K562 (cell line): ENCODE measurements around the gene SFTPB. TPM values are rescaled to one million over a fixed set of nuclear protein-coding genes. Genes with fewer than 3 reads are reported as not detected.

Experiments used
- ATAC-seq: fragments of 200-7000 bp; cut with Tn5 transposase; 3 replicates; pipeline ENCODE4 v1.9.1; 2020; ENCODE audit warnings: moderate library complexity
- BruUV-seq: library from RNA; stranded (reverse); fragments of 400-500 nt; replicated peaks from 2 replicates; lab custom pipeline; 2021; lab: Mats Ljungman, UMichigan
- CTCF ChIA-PET: fragments of 300-600 bp; formaldehyde crosslinking; extraction: SDS; loops from one replicate; lab custom pipeline; 2021; ENCODE audit warnings: low intra/inter-chr PET ratio; lab: Yijun Ruan, JAX
- POLR2A ChIA-PET: fragments of 300-600, 350-650 bp; sonication (Branson Sonifier 250); formaldehyde crosslinking; extraction: SDS; loops from one replicate; lab custom pipeline; 2021; ENCODE audit warnings: antibody characterized with exemption, inconsistent platforms; lab: Yijun Ruan, JAX
- DNase-seq, 4 experiments: peaks; one replicate each; pipeline versions ENCODE4 v3.0.0 to v3.0.0-alpha.2; 2011 to 2018; ENCODE audit warnings: low spot score in 3 of 4, mixed read lengths in 3 of 4; ENCODE audit errors: extremely low read depth in 1 of 4
- FAIRE-seq: peaks from 2 replicates; lab custom pipeline; 2011; peaks lifted over from hg19 to GRCh38; lab: Jason Lieb, UNC
- H2AFZ ChIP-seq: 2 replicates; pipeline ENCODE4 v1.6.0; 2011; ENCODE audit warnings: low read depth, low read length, control low read depth, inconsistent platforms
- H3K27ac ChIP-seq: fragments of 200-600 bp; 3 replicates; pipeline ENCODE4 v1.8.0; 2011; ENCODE audit warnings: low read depth, mild to moderate bottlenecking, control low read depth, inconsistent platforms, low read length, moderate library complexity, mixed read lengths; ENCODE audit errors: extremely low read depth
- H3K27me3 ChIP-seq, 2 experiments: fragments of 300-600 bp in 1 of 2; 2 replicates in 1 of 2; 3 replicates in 1 of 2; pipeline versions ENCODE4 v1.6.0 to v1.8.0; 2011; ENCODE audit warnings: inconsistent platforms in 2 of 2, low read length in 2 of 2, mild to moderate bottlenecking in 1 of 2, mixed read lengths in 1 of 2, moderate library complexity in 1 of 2; ENCODE audit not compliant: control insufficient read depth in 2 of 2, insufficient read depth in 2 of 2
- H3K36me3 ChIP-seq: fragments of 300-600 bp; 3 replicates; pipeline ENCODE4 v1.8.0; 2011; ENCODE audit warnings: mild to moderate bottlenecking, low read length, inconsistent platforms; ENCODE audit not compliant: control insufficient read depth, insufficient read depth
- H3K4me1 ChIP-seq, 2 experiments: fragments of 200-600 bp in 1 of 2; replicated peaks in 1 of 2; 2 replicates in 1 of 2; 3 replicates in 1 of 2; pipeline versions ENCODE4 v1.5.1 to v1.8.0; 2011; ENCODE audit warnings: inconsistent platforms in 2 of 2, low read length in 2 of 2, mild to moderate bottlenecking in 1 of 2, mixed read lengths in 1 of 2, moderate library complexity in 1 of 2; ENCODE audit not compliant: control insufficient read depth in 2 of 2, insufficient read depth in 2 of 2
- H3K4me2 ChIP-seq: 2 replicates; pipeline ENCODE4 v1.6.1; 2011; ENCODE audit warnings: low read length, control low read depth, inconsistent platforms, mixed read lengths; ENCODE audit not compliant: insufficient read depth
- H3K4me3 ChIP-seq: fragments of 200-600 bp; sonication (generic), shearing (Covaris generic); 2 replicates; pipeline ENCODE4 v1.5.1; 2016; ENCODE audit warnings: control low read depth, inconsistent platforms
- H3K79me2 ChIP-seq: fragments of 200-600 bp; 3 replicates; pipeline ENCODE4 v1.8.0; 2011; ENCODE audit warnings: low read length, inconsistent platforms; ENCODE audit not compliant: control insufficient read depth, insufficient read depth
- H3K9ac ChIP-seq, 2 experiments: 2 replicates each; pipeline versions ENCODE4 v1.6.0 to v1.6.1; 2011; ENCODE audit warnings: low read depth in 2 of 2, low read length in 2 of 2, control low read depth in 1 of 2, inconsistent platforms in 1 of 2, mild to moderate bottlenecking in 1 of 2, mixed read lengths in 1 of 2; ENCODE audit not compliant: insufficient read depth in 1 of 2
- H3K9me1 ChIP-seq: one replicate; pipeline ENCODE4 v1.6.0; 2011; ENCODE audit warnings: inconsistent platforms, mild to moderate bottlenecking, low read length, moderate library complexity; ENCODE audit not compliant: control insufficient read depth, insufficient read depth
- H3K9me3 ChIP-seq: replicated peaks from 2 replicates; pipeline ENCODE4 v1.5.1; 2011; ENCODE audit warnings: low read depth, low read length, inconsistent platforms; ENCODE audit not compliant: control insufficient read depth, insufficient read depth
- H4K20me1 ChIP-seq: replicated peaks from 2 replicates; pipeline ENCODE4 v1.6.1; 2011; ENCODE audit warnings: low read length, inconsistent platforms, mixed read lengths; ENCODE audit not compliant: control insufficient read depth, insufficient read depth
- ADNP ChIP-seq: fragments of 200-800 bp; sonication (Bioruptor generic); IDR thresholded peaks from 2 replicates; pipeline ENCODE4 v1.6.1; 2016; ENCODE audit warnings: missing genetic modification characterization, missing compliant biosample characterization
- CREM ChIP-seq: IDR thresholded peaks from 2 replicates; pipeline ENCODE4 v1.6.1; 2014; ENCODE audit warnings: antibody characterized with exemption, low read depth
- EHMT2 ChIP-seq: fragments of 450-650 bp; IDR thresholded peaks from 2 replicates; pipeline ENCODE4 v1.6.1; 2018; ENCODE audit warnings: antibody characterized with exemption
- FOXJ3 ChIP-seq: sonication (generic); formaldehyde crosslinking; IDR thresholded peaks from 2 replicates; pipeline ENCODE4 v1.4.0; 2020; ENCODE audit warnings: mild to moderate bottlenecking, missing genetic modification reagents
- SETDB1 ChIP-seq: IDR thresholded peaks from one replicate; pipeline ENCODE4 v1.6.1; 2012; ENCODE audit warnings: low read length, control low read depth, inconsistent platforms
- XRCC5 ChIP-seq: fragments of 200-400 bp; formaldehyde crosslinking; IDR thresholded peaks from 2 replicates; pipeline ENCODE4 v1.6.1; 2017; ENCODE audit warnings: low read depth, mild to moderate bottlenecking, low read length
- ZNF165 ChIP-seq: fragments of 250-450 bp; sonication (Bioruptor Pico); IDR thresholded peaks from 2 replicates; pipeline ENCODE4 v1.4.0; 2020; ENCODE audit warnings: borderline replicate concordance
- ZNF184 ChIP-seq: sonication (generic); formaldehyde crosslinking; IDR thresholded peaks from 2 replicates; pipeline ENCODE4 v1.5.0; 2020; ENCODE audit warnings: missing genetic modification reagents
- ZNF24 ChIP-seq: fragments of 450-650 bp; IDR thresholded peaks from 2 replicates; pipeline ENCODE4 v1.6.1; 2016
- ZNF764 ChIP-seq: fragments of 250-450 bp; sonication (Bioruptor Pico); IDR thresholded peaks from 2 replicates; pipeline ENCODE4 v1.4.0; 2020; ENCODE audit warnings: low read depth, mild to moderate bottlenecking, moderate library complexity
- ZNF785 ChIP-seq: fragments of 250-450 bp; sonication (Bioruptor Pico); IDR thresholded peaks from 2 replicates; pipeline ENCODE4 v1.4.0; 2020; ENCODE audit warnings: mild to moderate bottlenecking
- WGBS: fragments of 100-300 bp; shearing (Covaris generic); methylation state at CpG from one replicate; pipeline ENCODE4 v1.1.6; 2016; ENCODE audit warnings: low coverage, mixed read lengths; ENCODE audit not compliant: insufficient coverage; ENCODE audit errors: missing lambda C conversion rate; 5-methylcytosine and 5-hydroxymethylcytosine counted together
- in situ Hi-C: fragments of 300-500 bp; cut with MboI; formaldehyde crosslinking; loops from 4 replicates; pipeline ENCODE4 v1.15.0; 2018; ENCODE audit warnings: inconsistent platforms, mixed read lengths
- intact Hi-C: fragments of 100-400 bp; cut with micrococcal nuclease; formaldehyde crosslinking; loops from 2 replicates; pipeline ENCODE4 v1.14.2; 2022
- polyA plus RNA-seq, 8 experiments: library from polyadenylated mRNA; depleted of rRNA in 4 of 8; stranded (reverse) in 5 of 8; unstranded in 3 of 8; fragments of >200 nt; fragmentation: Nextera tagmentation in 2 of 8; fragmentation: Illumina TruSeq in 1 of 8; extraction: Ambion mirVana in 2 of 8; extraction: Trizol in 1 of 8; gene quantifications; 2 replicates each; pipeline versions ENCODE4 v1.2.1 to v1.2.3, GENCODE V29; 2011 to 2014; ENCODE audit warnings: inconsistent platforms in 1 of 8, missing spikeins in 1 of 8
- total RNA-seq, 7 experiments: library from RNA; depleted of rRNA in 6 of 7; stranded (reverse); fragments of >200 nt in 6 of 7; fragmentation: Illumina TruSeq in 2 of 7; extraction: Trizol in 2 of 7; gene quantifications; 2 replicates each; pipeline versions ENCODE4 v1.2.1 to v1.2.3, GENCODE V29; 2011 to 2021; ENCODE audit warnings: low replicate concordance in 1 of 7
- TF ChIP-seq, protein P1 (sequence below), 2 experiments: fragments of 450-650 bp; IDR thresholded peaks; 2 replicates each; pipeline ENCODE4 v1.6.1; 2016
- TF ChIP-seq, protein P2 (sequence below), 2 experiments: fragments of 150-350 bp in 1 of 2; IDR thresholded peaks; 2 replicates each; pipeline ENCODE4 v1.6.1; 2012 to 2016; ENCODE audit warnings: low read depth in 2 of 2, low read length in 2 of 2, mild to moderate bottlenecking in 1 of 2, moderate library complexity in 1 of 2

The SFTPB gene
- total and polyA plus RNA-seq, 9 of the 15 experiments (the other 6 are each of a cell fraction or from before 2014, with no cell fraction given) = 0.03 to 7.0 TPM; not detected in 7

DNA sequence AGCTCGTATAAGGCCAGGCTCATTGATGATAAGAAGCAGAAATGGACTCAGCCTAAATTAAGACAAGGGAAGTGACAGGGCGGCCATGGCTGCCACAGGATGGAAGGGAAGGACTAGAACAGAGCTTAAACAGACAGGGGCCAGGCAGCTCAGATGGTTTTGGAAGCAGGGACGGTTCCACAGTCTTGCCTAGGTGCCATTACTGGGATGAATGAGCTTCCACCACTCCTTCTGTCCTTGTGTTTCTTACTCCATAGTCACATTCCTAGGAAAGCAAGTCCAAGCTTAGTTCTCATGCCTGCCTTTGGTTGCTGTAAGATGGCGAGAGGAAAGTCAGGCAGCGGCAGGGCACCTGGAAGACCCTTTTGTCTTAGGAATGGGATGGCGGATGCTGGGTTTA lies 38.1 kb upstream of the SFTPB start:
- CTCF ChIA-PET = interaction anchor here (0.6 to 1.0 kb wide), 2 partner anchors 26 to 537 kb away, joined by 3 to 5 read pairs; no protein-coding TSS in a partner anchor
- in situ Hi-C loops (no loop called here), intact Hi-C loops (loop anchor here (2.0 to 5.0 kb wide), 2 partner anchors 69 to 289 kb away; partner anchors contain the start of gene SH2D6)
- 21% methylated on average over 6 of the region's 6 CpGs for WGBS
- no peak for FAIRE-seq
- Histone ChIP-seq H2AFZ (no peak overlapping the region), H3K4me2 (no peak overlapping the region), H3K4me1 (peaks cover 5 to 26% of the 10 kb centered on the region in 2 experiments; a peak in 4 of 5 replicates), H3K4me3 (no peak overlapping the region), H3K9me3 (no peaks in the 10 kb centered on the region), H3K36me3 (no peaks in the 10 kb centered on the region), H4K20me1 (no peaks in the 10 kb centered on the region), H3K27ac (no peak overlapping the region), H3K9me1 (no peaks in the 10 kb centered on the region), H3K79me2 (no peaks in the 10 kb centered on the region), H3K27me3 (peaks cover 0 to 9% of the 10 kb centered on the region in 2 experiments; a peak in 2 of 5 replicates), H3K9ac (no peak overlapping the region)
- TF ChIP-seq CREM (no peak), FOXJ3 (CRISPR knock-in tag) (no peak), ZNF165 (CRISPR knock-in tag) (no peak), EHMT2 (no peak), ADNP (no peak), SETDB1 (no peak), ZNF24 (no peak), XRCC5 (no peak), ZNF184 (CRISPR knock-in tag) (no peak), ZNF764 (CRISPR knock-in tag) (no peak), ZNF785 (no peak)
- TF ChIP-seq, protein P1, sequence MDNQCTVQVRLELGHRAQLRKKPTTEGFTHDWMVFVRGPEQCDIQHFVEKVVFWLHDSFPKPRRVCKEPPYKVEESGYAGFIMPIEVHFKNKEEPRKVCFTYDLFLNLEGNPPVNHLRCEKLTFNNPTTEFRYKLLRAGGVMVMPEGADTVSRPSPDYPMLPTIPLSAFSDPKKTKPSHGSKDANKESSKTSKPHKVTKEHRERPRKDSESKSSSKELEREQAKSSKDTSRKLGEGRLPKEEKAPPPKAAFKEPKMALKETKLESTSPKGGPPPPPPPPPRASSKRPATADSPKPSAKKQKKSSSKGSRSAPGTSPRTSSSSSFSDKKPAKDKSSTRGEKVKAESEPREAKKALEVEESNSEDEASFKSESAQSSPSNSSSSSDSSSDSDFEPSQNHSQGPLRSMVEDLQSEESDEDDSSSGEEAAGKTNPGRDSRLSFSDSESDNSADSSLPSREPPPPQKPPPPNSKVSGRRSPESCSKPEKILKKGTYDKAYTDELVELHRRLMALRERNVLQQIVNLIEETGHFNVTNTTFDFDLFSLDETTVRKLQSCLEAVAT (IDR thresholded peaks at IDR 0.05) = no peak
- TF ChIP-seq, protein P2, sequence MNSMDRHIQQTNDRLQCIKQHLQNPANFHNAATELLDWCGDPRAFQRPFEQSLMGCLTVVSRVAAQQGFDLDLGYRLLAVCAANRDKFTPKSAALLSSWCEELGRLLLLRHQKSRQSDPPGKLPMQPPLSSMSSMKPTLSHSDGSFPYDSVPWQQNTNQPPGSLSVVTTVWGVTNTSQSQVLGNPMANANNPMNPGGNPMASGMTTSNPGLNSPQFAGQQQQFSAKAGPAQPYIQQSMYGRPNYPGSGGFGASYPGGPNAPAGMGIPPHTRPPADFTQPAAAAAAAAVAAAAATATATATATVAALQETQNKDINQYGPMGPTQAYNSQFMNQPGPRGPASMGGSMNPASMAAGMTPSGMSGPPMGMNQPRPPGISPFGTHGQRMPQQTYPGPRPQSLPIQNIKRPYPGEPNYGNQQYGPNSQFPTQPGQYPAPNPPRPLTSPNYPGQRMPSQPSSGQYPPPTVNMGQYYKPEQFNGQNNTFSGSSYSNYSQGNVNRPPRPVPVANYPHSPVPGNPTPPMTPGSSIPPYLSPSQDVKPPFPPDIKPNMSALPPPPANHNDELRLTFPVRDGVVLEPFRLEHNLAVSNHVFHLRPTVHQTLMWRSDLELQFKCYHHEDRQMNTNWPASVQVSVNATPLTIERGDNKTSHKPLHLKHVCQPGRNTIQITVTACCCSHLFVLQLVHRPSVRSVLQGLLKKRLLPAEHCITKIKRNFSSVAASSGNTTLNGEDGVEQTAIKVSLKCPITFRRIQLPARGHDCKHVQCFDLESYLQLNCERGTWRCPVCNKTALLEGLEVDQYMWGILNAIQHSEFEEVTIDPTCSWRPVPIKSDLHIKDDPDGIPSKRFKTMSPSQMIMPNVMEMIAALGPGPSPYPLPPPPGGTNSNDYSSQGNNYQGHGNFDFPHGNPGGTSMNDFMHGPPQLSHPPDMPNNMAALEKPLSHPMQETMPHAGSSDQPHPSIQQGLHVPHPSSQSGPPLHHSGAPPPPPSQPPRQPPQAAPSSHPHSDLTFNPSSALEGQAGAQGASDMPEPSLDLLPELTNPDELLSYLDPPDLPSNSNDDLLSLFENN (IDR thresholded peaks at IDR 0.05; ENCODE audit: low read depth in 2 of 2, low read length in 2 of 2) = no peak
- DNase-seq = no peak
- BruUV-seq = no TSS peak
- POLR2A ChIA-PET = interaction anchor here (1.6 kb wide), 1 partner anchor 9 kb away, joined by 4 read pairs; no protein-coding TSS in a partner anchor
- ATAC-seq = no peak
